HG03135 (cell line): Measurements from ENCODE around the gene POU6F2.
"Not testable (repeated sequence)": the region's sequence is repeated elsewhere in the genome, so short reads cannot be mapped to it uniquely, and the experiment has no call there.

ENCODE experiments used
- ATAC-seq: cut with Tn5 transposase; IDR thresholded peaks from one replicate; pipeline ENCODE4 v1.9.1; 2021; ENCODE audit warnings: mild to moderate bottlenecking, moderate library complexity; ENCODE audit not compliant: unreplicated experiment

The POU6F2 gene

GRCh38 chr7:38977685-38978084 is at the start of gene POU6F2:
TSS of gene POU6F2 (plus strand) at chr7:38977909. CDS start at chr7:38977954, 45 bp downstream.
- ATAC-seq: no peak

GRCh38 chr7:38928506-38928905 is 49.2 kb upstream of the POU6F2 start:
- no peak for ATAC-seq

GRCh38 chr7:38929460-38930171 is 48.1 kb upstream of the POU6F2 start:
- ATAC-seq: no peak

- ATAC-seq: no peak
Measured at GRCh38 chr7:38932509-38933168, 45.1 kb upstream of the POU6F2 start.

GRCh38 chr7:38934051-38934450 is 43.7 kb upstream of the POU6F2 start:
- ATAC-seq: no peak

GRCh38 chr7:38934536-38934935 is 43.2 kb upstream of the POU6F2 start:
- ATAC-seq: no peak

- ATAC-seq: no peak
Measured at GRCh38 chr7:38936641-38937040, 41.1 kb upstream of the POU6F2 start.

GRCh38 chr7:38938001-38938485 is 39.7 kb upstream of the POU6F2 start:
- no peak for ATAC-seq

GRCh38 chr7:38938589-38938988 is 39.1 kb upstream of the POU6F2 start:
- ATAC-seq: no peak

GRCh38 chr7:38940774-38941173 is 36.9 kb upstream of the POU6F2 start:
- ATAC-seq: no peak

- ATAC-seq: no peak
Measured at GRCh38 chr7:38942431-38943051, 35.2 kb upstream of the POU6F2 start.

GRCh38 chr7:38947541-38947940 is 30.2 kb upstream of the POU6F2 start:
- ATAC-seq: not testable (repeated sequence)

- ATAC-seq: no peak
Measured at GRCh38 chr7:38950309-38950708, 27.4 kb upstream of the POU6F2 start.

GRCh38 chr7:38951213-38951612 is 26.5 kb upstream of the POU6F2 start:
- ATAC-seq: no peak

GRCh38 chr7:38953227-38953626 is 24.5 kb upstream of the POU6F2 start:
- ATAC-seq: no peak

GRCh38 chr7:38953971-38954370 is 23.7 kb upstream of the POU6F2 start:
- no peak for ATAC-seq

GRCh38 chr7:38955892-38956291 is 21.8 kb upstream of the POU6F2 start:
- no peak for ATAC-seq

- no peak for ATAC-seq
Measured at GRCh38 chr7:38962028-38962427, 15.7 kb upstream of the POU6F2 start.

GRCh38 chr7:38964921-38965320 is 12.8 kb upstream of the POU6F2 start:
- ATAC-seq: no peak

GRCh38 chr7:38973760-38974159 is 3.9 kb upstream of the POU6F2 start:
- no peak for ATAC-seq

GRCh38 chr7:38975944-38976392 is 1.7 kb upstream of the POU6F2 start:
- ATAC-seq: no peak

GRCh38 chr7:38978491-38978890 is 782 bp downstream of the POU6F2 start:
- ATAC-seq: no peak
